Measurements from ENCODE around the gene MRGPRD.

DNA sequence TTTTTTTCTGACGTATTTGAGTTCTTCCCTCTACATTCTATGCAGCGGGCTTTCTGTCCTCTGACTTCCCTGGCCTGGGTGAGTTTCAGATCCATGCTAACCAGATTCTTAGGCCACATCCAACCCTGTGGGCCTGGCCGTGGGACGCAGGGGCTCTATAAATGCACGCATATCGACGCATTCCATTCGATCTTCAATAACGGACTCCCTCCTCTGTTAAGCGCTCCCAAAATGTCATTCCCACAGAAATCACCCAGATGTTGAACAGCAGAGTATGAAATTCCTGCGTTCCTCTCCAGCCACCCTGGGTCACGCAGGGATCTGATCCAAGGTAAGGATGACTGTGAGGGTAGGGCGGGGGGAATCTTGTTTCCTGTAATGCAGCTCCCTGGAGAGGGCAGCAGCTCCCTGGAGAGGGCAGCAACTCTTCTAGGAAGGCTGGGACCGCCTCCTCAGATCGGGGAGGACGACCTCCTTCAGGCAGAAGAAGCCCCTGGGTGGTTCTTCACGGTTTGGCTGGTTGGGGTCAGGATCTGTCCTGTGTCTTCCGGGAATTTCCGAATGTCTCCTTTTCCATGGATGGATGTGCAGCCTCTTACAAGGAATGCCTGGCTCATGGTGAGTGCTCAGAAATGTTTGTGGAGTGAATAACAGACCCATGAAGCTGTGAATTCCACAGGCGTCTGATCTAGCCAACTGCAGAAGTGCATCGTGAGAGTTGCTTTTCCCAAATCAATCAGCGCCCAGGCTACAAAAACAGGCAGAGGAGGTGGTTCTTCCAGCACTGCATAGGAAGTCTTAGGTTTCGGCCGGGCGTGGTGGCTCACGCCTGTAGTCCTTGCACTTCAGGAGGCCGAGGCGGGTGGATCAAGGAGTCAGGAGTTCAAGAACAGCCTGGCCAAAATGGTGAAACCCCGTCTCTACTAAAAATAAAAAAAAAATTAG, 12.2 kb downstream of the MRGPRD start:
- TF ChIP-seq, protein P1, sequence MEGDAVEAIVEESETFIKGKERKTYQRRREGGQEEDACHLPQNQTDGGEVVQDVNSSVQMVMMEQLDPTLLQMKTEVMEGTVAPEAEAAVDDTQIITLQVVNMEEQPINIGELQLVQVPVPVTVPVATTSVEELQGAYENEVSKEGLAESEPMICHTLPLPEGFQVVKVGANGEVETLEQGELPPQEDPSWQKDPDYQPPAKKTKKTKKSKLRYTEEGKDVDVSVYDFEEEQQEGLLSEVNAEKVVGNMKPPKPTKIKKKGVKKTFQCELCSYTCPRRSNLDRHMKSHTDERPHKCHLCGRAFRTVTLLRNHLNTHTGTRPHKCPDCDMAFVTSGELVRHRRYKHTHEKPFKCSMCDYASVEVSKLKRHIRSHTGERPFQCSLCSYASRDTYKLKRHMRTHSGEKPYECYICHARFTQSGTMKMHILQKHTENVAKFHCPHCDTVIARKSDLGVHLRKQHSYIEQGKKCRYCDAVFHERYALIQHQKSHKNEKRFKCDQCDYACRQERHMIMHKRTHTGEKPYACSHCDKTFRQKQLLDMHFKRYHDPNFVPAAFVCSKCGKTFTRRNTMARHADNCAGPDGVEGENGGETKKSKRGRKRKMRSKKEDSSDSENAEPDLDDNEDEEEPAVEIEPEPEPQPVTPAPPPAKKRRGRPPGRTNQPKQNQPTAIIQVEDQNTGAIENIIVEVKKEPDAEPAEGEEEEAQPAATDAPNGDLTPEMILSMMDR (IDR thresholded peaks at IDR 0.05; ENCODE audit: insufficient read depth, low read length): no peak
- TF ChIP-seq, protein P2, sequence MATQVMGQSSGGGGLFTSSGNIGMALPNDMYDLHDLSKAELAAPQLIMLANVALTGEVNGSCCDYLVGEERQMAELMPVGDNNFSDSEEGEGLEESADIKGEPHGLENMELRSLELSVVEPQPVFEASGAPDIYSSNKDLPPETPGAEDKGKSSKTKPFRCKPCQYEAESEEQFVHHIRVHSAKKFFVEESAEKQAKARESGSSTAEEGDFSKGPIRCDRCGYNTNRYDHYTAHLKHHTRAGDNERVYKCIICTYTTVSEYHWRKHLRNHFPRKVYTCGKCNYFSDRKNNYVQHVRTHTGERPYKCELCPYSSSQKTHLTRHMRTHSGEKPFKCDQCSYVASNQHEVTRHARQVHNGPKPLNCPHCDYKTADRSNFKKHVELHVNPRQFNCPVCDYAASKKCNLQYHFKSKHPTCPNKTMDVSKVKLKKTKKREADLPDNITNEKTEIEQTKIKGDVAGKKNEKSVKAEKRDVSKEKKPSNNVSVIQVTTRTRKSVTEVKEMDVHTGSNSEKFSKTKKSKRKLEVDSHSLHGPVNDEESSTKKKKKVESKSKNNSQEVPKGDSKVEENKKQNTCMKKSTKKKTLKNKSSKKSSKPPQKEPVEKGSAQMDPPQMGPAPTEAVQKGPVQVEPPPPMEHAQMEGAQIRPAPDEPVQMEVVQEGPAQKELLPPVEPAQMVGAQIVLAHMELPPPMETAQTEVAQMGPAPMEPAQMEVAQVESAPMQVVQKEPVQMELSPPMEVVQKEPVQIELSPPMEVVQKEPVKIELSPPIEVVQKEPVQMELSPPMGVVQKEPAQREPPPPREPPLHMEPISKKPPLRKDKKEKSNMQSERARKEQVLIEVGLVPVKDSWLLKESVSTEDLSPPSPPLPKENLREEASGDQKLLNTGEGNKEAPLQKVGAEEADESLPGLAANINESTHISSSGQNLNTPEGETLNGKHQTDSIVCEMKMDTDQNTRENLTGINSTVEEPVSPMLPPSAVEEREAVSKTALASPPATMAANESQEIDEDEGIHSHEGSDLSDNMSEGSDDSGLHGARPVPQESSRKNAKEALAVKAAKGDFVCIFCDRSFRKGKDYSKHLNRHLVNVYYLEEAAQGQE (IDR thresholded peaks at IDR 0.05; ENCODE audit: insufficient replicate concordance, low read depth): no peak
- TF ChIP-seq GABPA (IDR thresholded peaks at IDR 0.05; ENCODE audit: low read depth) (no peak), POLR2AphosphoS5 (IDR thresholded peaks at IDR 0.05; ENCODE audit: low read depth) (no peak)

Data from HL-60 (cell line).